Measurements from ENCODE around the gene CD27. TPM values are rescaled to one million over a fixed set of nuclear protein-coding genes. Genes with fewer than 3 reads are reported as not detected.

CD27 gene
- total and polyA plus RNA-seq, 2 of the 13 experiments (the other 11 are each of a cell fraction or from before 2014, with no cell fraction given): 0.12 TPM; not detected in 1

- 0 out of 2 replicates have a peak, but pooled peaks have one; percentile 68 for TF ChIP-seq HINFP (CRISPR knock-in tag; IDR thresholded peaks at IDR 0.05; ENCODE audit: low read depth)
- TF ChIP-seq KDM5A (IDR thresholded peaks at IDR 0.05; ENCODE audit: borderline replicate concordance, low read length): no peak
- peak; percentile 71; the same call in 1 of the 2 replicates for TF ChIP-seq ZNF280B (CRISPR knock-in tag; IDR thresholded peaks at IDR 0.05; ENCODE audit: borderline replicate concordance)
- peak; percentile 56 for TF ChIP-seq TEAD3 (CRISPR knock-in tag; optimal IDR thresholded peaks at IDR 0.05; ENCODE audit: borderline replicate concordance)
- no peak; the same call in 1 of the 2 replicates for TF ChIP-seq JUN (CRISPR knock-in tag; IDR thresholded peaks at IDR 0.05)
- TF ChIP-seq PLSCR1 (CRISPR knock-in tag; IDR thresholded peaks at IDR 0.05; ENCODE audit: borderline replicate concordance): no peak
- TF ChIP-seq SRY (CRISPR knock-in tag; IDR thresholded peaks at IDR 0.05): no peak
- TF ChIP-seq ZBTB26 (CRISPR knock-in tag; IDR thresholded peaks at IDR 0.05; ENCODE audit: borderline replicate concordance): no peak; the same call in none of the 2 replicates
- TF ChIP-seq ZNF841 (CRISPR knock-in tag; IDR thresholded peaks at IDR 0.05; ENCODE audit: borderline replicate concordance): no peak
- TF ChIP-seq SRSF9 (IDR thresholded peaks at IDR 0.05; ENCODE audit: borderline replicate concordance, insufficient read depth, low read depth, low read length, poor library complexity, severe bottlenecking): no peak
- TF ChIP-seq RARG (CRISPR knock-in tag; IDR thresholded peaks at IDR 0.05; ENCODE audit: low read depth): no peak
- TF ChIP-seq GLMP (CRISPR knock-in tag; IDR thresholded peaks at IDR 0.05; ENCODE audit: borderline replicate concordance): no peak
- TF ChIP-seq SMAD3 (CRISPR knock-in tag; IDR thresholded peaks at IDR 0.05): no peak
- TF ChIP-seq GABPB1 (CRISPR knock-in tag; IDR thresholded peaks at IDR 0.05): peak; percentile 81
- TF ChIP-seq GTF3A (CRISPR knock-in tag; conservative IDR thresholded peaks at IDR 0.05): no peak
- TF ChIP-seq ZNF138 (CRISPR knock-in tag; IDR thresholded peaks at IDR 0.05; ENCODE audit: low read depth): no peak; the same call in 1 of the 2 replicates
- TF ChIP-seq ZUFSP (CRISPR knock-in tag; IDR thresholded peaks at IDR 0.05; ENCODE audit: borderline replicate concordance): no peak
- TF ChIP-seq ZNF790 (CRISPR knock-in tag; IDR thresholded peaks at IDR 0.05; ENCODE audit: borderline replicate concordance): no peak
- no peak for TF ChIP-seq SUZ12 (IDR thresholded peaks at IDR 0.05; ENCODE audit: low read depth, low read length)
- 0 out of 2 replicates have a peak, but pooled peaks have one; percentile 58 for TF ChIP-seq HDAC2 (CRISPR knock-in tag; IDR thresholded peaks at IDR 0.05)
Measured at GRCh38 chr12:6470375-6471163, 25.8 kb downstream of the CD27 start, which contains the start of gene VAMP1 (continued).
